HEK293 (cell line): Measurements from ENCODE around the gene RND1.

Experiments used
- CTCF ChIA-PET: fragments of 350-600 bp; formaldehyde crosslinking; extraction: SDS; loops from one replicate; lab custom pipeline; 2021; ENCODE audit warnings: antibody characterized with exemption; lab: Yijun Ruan, JAX
- POLR2A ChIA-PET: fragments of 300-600 bp; formaldehyde crosslinking; extraction: SDS; loops from one replicate; lab custom pipeline; 2020; ENCODE audit warnings: antibody characterized with exemption, inconsistent platforms; lab: Yijun Ruan, JAX
- H3K27ac ChIP-seq: fragments of 200-500 bp; sonication (Bioruptor generic); 2 replicates; pipeline ENCODE4 v1.5.1; 2014; ENCODE audit warnings: low read depth, low read length, control low read depth, inconsistent platforms; ENCODE audit errors: extremely low read depth
- H3K36me3 ChIP-seq, 2 experiments: fragments of 200-500 bp in 1 of 2; sonication (Bioruptor generic) in 1 of 2; 1 replicate in 1 of 2; 2 replicates in 1 of 2; pipeline ENCODE4 v1.5.1; 2014 to 2017; ENCODE audit warnings: inconsistent platforms in 2 of 2, low read length in 2 of 2; ENCODE audit not compliant: control insufficient read depth in 2 of 2, insufficient read depth in 1 of 2
- H3K4me1 ChIP-seq: fragments of 200-500 bp; sonication (Bioruptor generic); 2 replicates; pipeline ENCODE4 v1.5.1; 2014; ENCODE audit warnings: mild to moderate bottlenecking, low read length, inconsistent platforms; ENCODE audit not compliant: control insufficient read depth, insufficient read depth
- H3K4me3 ChIP-seq: 2 replicates; pipeline ENCODE4 v1.5.1; 2011; ENCODE audit warnings: low read depth, mild to moderate bottlenecking, control low read depth, low read length, moderate library complexity
- H3K9me3 ChIP-seq: fragments of 200-500 bp; sonication (Bioruptor generic); 2 replicates; pipeline ENCODE4 v1.5.1; 2014; ENCODE audit warnings: low read depth, low read length, inconsistent platforms; ENCODE audit not compliant: control insufficient read depth, insufficient read depth
- HOXA7 ChIP-seq: sonication (generic); formaldehyde crosslinking; IDR thresholded peaks from 2 replicates; pipeline ENCODE4 v1.8.1; 2022; ENCODE audit warnings: missing genetic modification reagents, borderline replicate concordance
- IKZF3 ChIP-seq: fragments of 450-650 bp; IDR thresholded peaks from 2 replicates; pipeline ENCODE4 v1.5.0; 2018; ENCODE audit warnings: missing biosample characterization, mild to moderate bottlenecking, missing genetic modification characterization, moderate library complexity
- OSR2 ChIP-seq: fragments of 450-650 bp; formaldehyde crosslinking; IDR thresholded peaks from 2 replicates; pipeline ENCODE4 v1.5.1; 2016; ENCODE audit warnings: missing biosample characterization, missing genetic modification characterization
- PRDM1 ChIP-seq: fragments of 450-650 bp; formaldehyde crosslinking; IDR thresholded peaks from 2 replicates; pipeline ENCODE4; 2016; ENCODE audit warnings: missing biosample characterization, missing genetic modification characterization
- PRDM2 ChIP-seq: fragments of 450-650 bp; formaldehyde crosslinking; IDR thresholded peaks from 2 replicates; pipeline ENCODE4 v1.5.1; 2016; ENCODE audit warnings: missing biosample characterization, missing genetic modification characterization, borderline replicate concordance
- REPIN1 ChIP-seq: fragments of 450-650 bp; formaldehyde crosslinking; IDR thresholded peaks from 2 replicates; pipeline ENCODE4 v1.5.1; 2017; ENCODE audit warnings: missing biosample characterization, missing genetic modification characterization, low read depth
- SALL2 ChIP-seq: fragments of 450-650 bp; formaldehyde crosslinking; IDR thresholded peaks from 2 replicates; pipeline ENCODE4 v1.5.0; 2017; ENCODE audit warnings: missing biosample characterization, mild to moderate bottlenecking, missing genetic modification characterization, borderline replicate concordance
- SETDB1 ChIP-seq: IDR thresholded peaks from one replicate; pipeline ENCODE4 v1.6.1; 2017; ENCODE audit warnings: mild to moderate bottlenecking, low read length, moderate library complexity, mixed read lengths; ENCODE audit not compliant: insufficient read length
- TCF7L2 ChIP-seq: IDR thresholded peaks from 2 replicates; pipeline ENCODE4 v1.6.1; 2011; ENCODE audit warnings: low read depth, mild to moderate bottlenecking, inconsistent platforms, low read length, moderate library complexity, borderline replicate concordance
- YY2 ChIP-seq: fragments of 450-650 bp; formaldehyde crosslinking; IDR thresholded peaks from 2 replicates; pipeline ENCODE4 v1.5.1; 2016; ENCODE audit warnings: missing biosample characterization, missing genetic modification characterization
- ZBTB17 ChIP-seq: fragments of 450-650 bp; formaldehyde crosslinking; IDR thresholded peaks from 2 replicates; pipeline ENCODE4 v1.5.1; 2016; ENCODE audit warnings: missing biosample characterization, missing genetic modification characterization
- ZNF112 ChIP-seq: fragments of 450-650 bp; formaldehyde crosslinking; IDR thresholded peaks from 2 replicates; pipeline ENCODE4 v1.5.0; 2017; ENCODE audit warnings: missing biosample characterization, missing genetic modification characterization
- ZNF140 ChIP-seq: fragments of 450-650 bp; formaldehyde crosslinking; IDR thresholded peaks from 2 replicates; pipeline ENCODE4 v1.5.1; 2016; ENCODE audit warnings: missing biosample characterization, missing genetic modification characterization
- ZNF146 ChIP-seq: fragments of 450-650 bp; formaldehyde crosslinking; IDR thresholded peaks from 2 replicates; pipeline ENCODE4 v1.5.1; 2016; ENCODE audit warnings: missing biosample characterization, missing genetic modification characterization
- ZNF223 ChIP-seq: fragments of 450-650 bp; formaldehyde crosslinking; IDR thresholded peaks from 2 replicates; pipeline ENCODE4 v1.5.1; 2016; ENCODE audit warnings: missing biosample characterization, missing genetic modification characterization
- ZNF23 ChIP-seq: fragments of 450-650 bp; formaldehyde crosslinking; IDR thresholded peaks from 2 replicates; pipeline ENCODE4 v1.5.1; 2016; ENCODE audit warnings: missing biosample characterization, missing genetic modification characterization, borderline replicate concordance
- ZNF274 ChIP-seq, 2 experiments: fragments of 200-500 bp in 1 of 2; fragments of 450-650 bp in 1 of 2; sonication (Bioruptor generic) in 1 of 2; formaldehyde crosslinking in 1 of 2; IDR thresholded peaks; 2 replicates each; pipeline versions ENCODE4 v1.5.1 to v1.6.1; 2014 to 2016; ENCODE audit warnings: borderline replicate concordance in 1 of 2, inconsistent platforms in 1 of 2, low read length in 1 of 2, missing biosample characterization in 1 of 2, missing genetic modification characterization in 1 of 2
- ZNF311 ChIP-seq: fragments of 450-650 bp; formaldehyde crosslinking; IDR thresholded peaks from 2 replicates; pipeline ENCODE4 v1.5.1; 2017; ENCODE audit warnings: missing biosample characterization, missing genetic modification characterization, borderline replicate concordance
- ZNF48 ChIP-seq: fragments of 450-650 bp; formaldehyde crosslinking; IDR thresholded peaks from 2 replicates; pipeline ENCODE4 v1.5.1; 2016; ENCODE audit warnings: missing biosample characterization, missing genetic modification characterization
- ZNF521 ChIP-seq: fragments of 450-650 bp; formaldehyde crosslinking; IDR thresholded peaks from 2 replicates; pipeline ENCODE4 v1.5.1; 2017; ENCODE audit warnings: missing biosample characterization, mild to moderate bottlenecking, missing genetic modification characterization
- ZNF530 ChIP-seq: fragments of 450-650 bp; formaldehyde crosslinking; IDR thresholded peaks from 2 replicates; pipeline ENCODE4 v1.5.1; 2016; ENCODE audit warnings: low read depth, missing biosample characterization, missing genetic modification characterization
- ZNF544 ChIP-seq: fragments of 450-650 bp; formaldehyde crosslinking; IDR thresholded peaks from 2 replicates; pipeline ENCODE4 v1.5.0; 2017; ENCODE audit warnings: missing biosample characterization, missing genetic modification characterization
- ZNF555 ChIP-seq: fragments of 450-650 bp; formaldehyde crosslinking; conservative IDR thresholded peaks from 2 replicates; pipeline ENCODE4 v1.5.1; 2017; ENCODE audit warnings: missing biosample characterization, mild to moderate bottlenecking, missing genetic modification characterization, inconsistent platforms
- ZNF600 ChIP-seq: fragments of 450-650 bp; formaldehyde crosslinking; IDR thresholded peaks from 2 replicates; pipeline ENCODE4 v1.5.1; 2016; ENCODE audit warnings: missing biosample characterization, missing genetic modification characterization
- ZNF626 ChIP-seq: fragments of 450-650 bp; sonication (Bioruptor Pico); formaldehyde crosslinking; IDR thresholded peaks from 2 replicates; pipeline ENCODE4 v1.5.1; 2018; ENCODE audit warnings: missing biosample characterization, missing genetic modification characterization, inconsistent platforms
- ZNF654 ChIP-seq: fragments of 450-650 bp; formaldehyde crosslinking; IDR thresholded peaks from 2 replicates; pipeline ENCODE4 v1.5.1; 2016; ENCODE audit warnings: low read depth, missing biosample characterization, missing genetic modification characterization
- ZNF660 ChIP-seq: fragments of 450-650 bp; IDR thresholded peaks from 2 replicates; pipeline ENCODE4 v1.5.1; 2018; ENCODE audit warnings: missing biosample characterization, mild to moderate bottlenecking, missing genetic modification characterization
- ZNF670 ChIP-seq: fragments of 450-650 bp; formaldehyde crosslinking; IDR thresholded peaks from 2 replicates; pipeline ENCODE4 v1.5.1; 2016; ENCODE audit warnings: missing biosample characterization, missing genetic modification characterization, low read depth
- ZNF776 ChIP-seq: fragments of 450-650 bp; formaldehyde crosslinking; IDR thresholded peaks from 2 replicates; pipeline ENCODE4 v1.5.0; 2017; ENCODE audit warnings: missing biosample characterization, missing genetic modification characterization, borderline replicate concordance
- TF ChIP-seq, protein P1 (sequence below): fragments of 450-650 bp; formaldehyde crosslinking; IDR thresholded peaks from 2 replicates; pipeline ENCODE4 v1.5.1; 2016; ENCODE audit warnings: missing biosample characterization, missing genetic modification characterization
- TF ChIP-seq, protein P2 (sequence below): fragments of 450-650 bp; formaldehyde crosslinking; IDR thresholded peaks from 2 replicates; pipeline ENCODE4 v1.5.1; 2016; ENCODE audit warnings: missing biosample characterization, missing genetic modification characterization

Gene RND1

DNA sequence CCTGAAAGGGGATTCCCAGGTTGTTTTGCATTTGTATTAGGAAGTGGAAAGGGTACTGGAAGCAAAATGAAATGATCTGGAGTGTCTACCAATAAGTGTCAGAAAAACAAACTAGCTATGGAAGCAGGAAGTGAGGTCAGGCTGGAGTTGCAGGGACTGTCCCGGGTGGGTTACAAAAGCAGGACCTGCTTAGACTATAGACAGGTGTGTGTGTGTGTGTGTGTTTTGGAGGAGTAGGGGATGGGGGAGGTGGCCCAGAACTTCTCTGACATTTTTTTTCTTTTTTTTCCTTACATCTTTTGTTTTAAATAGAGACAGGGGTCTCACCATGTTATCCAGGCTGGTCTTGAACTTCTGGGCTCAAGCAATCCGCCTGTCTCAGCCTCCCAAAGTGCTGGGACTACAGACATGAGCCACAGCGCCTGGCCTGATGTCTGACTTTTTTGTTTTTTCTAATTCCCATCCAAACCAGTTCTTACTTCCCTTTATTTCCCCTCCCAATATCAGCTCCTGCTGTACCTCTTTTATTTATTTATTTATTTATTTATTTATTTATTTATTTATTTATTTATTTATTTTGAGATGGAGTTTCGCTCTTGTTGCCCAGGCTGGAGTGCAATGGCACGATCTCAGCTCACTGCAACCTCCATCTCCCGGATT, 512 bp upstream of the RND1 start:
- POLR2A ChIA-PET: interaction anchor here (0.6 to 2.4 kb wide), 14 partner anchors 9 to 481 kb away, joined by 3 to 27 read pairs (median 4); partner anchors contain the start of genes ARF3, DDX23, DNAJC22 and WNT1
- Histone ChIP-seq H3K36me3 (peaks cover 0 to 10% of the 10 kb centered on the region in 2 experiments; a peak in 1 of 3 replicates), H3K4me3 (no peak overlapping the region), H3K27ac (no peak overlapping the region), H3K9me3 (no peaks in the 10 kb centered on the region), H3K4me1 (peaks cover 6% of the 10 kb centered on the region)
- CTCF ChIA-PET: interaction anchor here (0.9 to 9.2 kb wide), 7 partner anchors 9 to 122 kb away, joined by 3 to 84 read pairs (median 8); partner anchors contain the start of gene DDX23
- TF ChIP-seq PRDM1 (no peak), ZNF140 (tag by site-specific recombination) (peak; percentile 97), ZNF48 (tag by site-specific recombination) (no peak), ZNF23 (0 out of 2 replicates have a peak, but pooled peaks have one; percentile 17), ZNF544 (tag by site-specific recombination) (no peak), OSR2 (tag by site-specific recombination) (no peak; the same call in 1 of the 2 replicates), ZNF311 (tag by site-specific recombination) (no peak), ZNF521 (tag by site-specific recombination) (no peak), ZNF776 (tag by site-specific recombination) (no peak), ZNF670 (tag by site-specific recombination) (0 out of 2 replicates have a peak, but pooled peaks have one; percentile 78), ZNF626 (tag by site-specific recombination) (no peak), ZNF112 (tag by site-specific recombination) (no peak), SETDB1 (no peak), SALL2 (no peak), ZNF600 (tag by site-specific recombination) (no peak), YY2 (no peak), ZNF654 (tag by site-specific recombination) (peak; percentile 81), ZNF660 (no peak), TCF7L2 (no peak), ZNF530 (peak; percentile 90), ZBTB17 (tag by site-specific recombination) (no peak), ZNF146 (tag by site-specific recombination) (peak; percentile 62; the same call in 1 of the 2 replicates), HOXA7 (CRISPR knock-in tag) (no peak), ZNF555 (tag by site-specific recombination) (peak; percentile 99), PRDM2 (tag by site-specific recombination) (no peak), IKZF3 (no peak), ZNF223 (tag by site-specific recombination) (peak; percentile 91), ZNF274 (IDR thresholded peaks at IDR 0.05; ENCODE audit: low read length) (no peak), ZNF274 (tag by site-specific recombination; IDR thresholded peaks at IDR 0.05; ENCODE audit: borderline replicate concordance) (no peak), REPIN1 (tag by site-specific recombination) (peak; percentile 21; the same call in 1 of the 2 replicates)
- TF ChIP-seq, protein P1, sequence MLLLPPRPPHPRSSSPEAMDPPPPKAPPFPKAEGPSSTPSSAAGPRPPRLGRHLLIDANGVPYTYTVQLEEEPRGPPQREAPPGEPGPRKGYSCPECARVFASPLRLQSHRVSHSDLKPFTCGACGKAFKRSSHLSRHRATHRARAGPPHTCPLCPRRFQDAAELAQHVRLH (tag by site-specific recombination): peak; percentile 91
- TF ChIP-seq, protein P2, sequence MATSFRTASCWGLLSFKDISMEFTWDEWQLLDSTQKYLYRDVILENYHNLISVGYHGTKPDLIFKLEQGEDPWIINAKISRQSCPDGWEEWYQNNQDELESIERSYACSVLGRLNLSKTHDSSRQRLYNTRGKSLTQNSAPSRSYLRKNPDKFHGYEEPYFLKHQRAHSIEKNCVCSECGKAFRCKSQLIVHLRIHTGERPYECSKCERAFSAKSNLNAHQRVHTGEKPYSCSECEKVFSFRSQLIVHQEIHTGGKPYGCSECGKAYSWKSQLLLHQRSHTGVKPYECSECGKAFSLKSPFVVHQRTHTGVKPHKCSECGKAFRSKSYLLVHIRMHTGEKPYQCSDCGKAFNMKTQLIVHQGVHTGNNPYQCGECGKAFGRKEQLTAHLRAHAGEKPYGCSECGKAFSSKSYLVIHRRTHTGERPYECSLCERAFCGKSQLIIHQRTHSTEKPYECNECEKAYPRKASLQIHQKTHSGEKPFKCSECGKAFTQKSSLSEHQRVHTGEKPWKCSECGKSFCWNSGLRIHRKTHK (tag by site-specific recombination): no peak
